ENCODE data around the gene TMX2. TPM values are rescaled to one million over a fixed set of nuclear protein-coding genes. Genes with fewer than 3 reads are reported as not detected.

The TMX2 gene, protein sequence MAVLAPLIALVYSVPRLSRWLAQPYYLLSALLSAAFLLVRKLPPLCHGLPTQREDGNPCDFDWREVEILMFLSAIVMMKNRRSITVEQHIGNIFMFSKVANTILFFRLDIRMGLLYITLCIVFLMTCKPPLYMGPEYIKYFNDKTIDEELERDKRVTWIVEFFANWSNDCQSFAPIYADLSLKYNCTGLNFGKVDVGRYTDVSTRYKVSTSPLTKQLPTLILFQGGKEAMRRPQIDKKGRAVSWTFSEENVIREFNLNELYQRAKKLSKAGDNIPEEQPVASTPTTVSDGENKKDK
- total RNA-seq: 70.5 and 71.3 TPM in 2 replicates

- FAIRE-seq: no peak
- H3K4me3 ChIP-seq (ENCODE audit: low read depth, low read length): peak within 1 kb of the TSS; percentile 63
- TF ChIP-seq, protein P1, sequence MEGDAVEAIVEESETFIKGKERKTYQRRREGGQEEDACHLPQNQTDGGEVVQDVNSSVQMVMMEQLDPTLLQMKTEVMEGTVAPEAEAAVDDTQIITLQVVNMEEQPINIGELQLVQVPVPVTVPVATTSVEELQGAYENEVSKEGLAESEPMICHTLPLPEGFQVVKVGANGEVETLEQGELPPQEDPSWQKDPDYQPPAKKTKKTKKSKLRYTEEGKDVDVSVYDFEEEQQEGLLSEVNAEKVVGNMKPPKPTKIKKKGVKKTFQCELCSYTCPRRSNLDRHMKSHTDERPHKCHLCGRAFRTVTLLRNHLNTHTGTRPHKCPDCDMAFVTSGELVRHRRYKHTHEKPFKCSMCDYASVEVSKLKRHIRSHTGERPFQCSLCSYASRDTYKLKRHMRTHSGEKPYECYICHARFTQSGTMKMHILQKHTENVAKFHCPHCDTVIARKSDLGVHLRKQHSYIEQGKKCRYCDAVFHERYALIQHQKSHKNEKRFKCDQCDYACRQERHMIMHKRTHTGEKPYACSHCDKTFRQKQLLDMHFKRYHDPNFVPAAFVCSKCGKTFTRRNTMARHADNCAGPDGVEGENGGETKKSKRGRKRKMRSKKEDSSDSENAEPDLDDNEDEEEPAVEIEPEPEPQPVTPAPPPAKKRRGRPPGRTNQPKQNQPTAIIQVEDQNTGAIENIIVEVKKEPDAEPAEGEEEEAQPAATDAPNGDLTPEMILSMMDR (IDR thresholded peaks at IDR 0.05; ENCODE audit: insufficient read depth, low read length, severe bottlenecking): no peak
- no peaks in the 10 kb centered on the region for H3K36me3 ChIP-seq (ENCODE audit: control insufficient read depth, insufficient read depth, low read length)
- H3K27me3 ChIP-seq (ENCODE audit: control insufficient read depth, insufficient read depth, low read length): no peaks in the 10 kb centered on the region
- DNase-seq (ENCODE audit: low read depth): peak; percentile 99
These were observed at the start of gene TMX2 for GRCh38 chr11:57712256-57713150. Gene TMX2 (plus strand): TSS chr11:57712593. CDS start chr11:57712619, 26 bp downstream.

DNA sequence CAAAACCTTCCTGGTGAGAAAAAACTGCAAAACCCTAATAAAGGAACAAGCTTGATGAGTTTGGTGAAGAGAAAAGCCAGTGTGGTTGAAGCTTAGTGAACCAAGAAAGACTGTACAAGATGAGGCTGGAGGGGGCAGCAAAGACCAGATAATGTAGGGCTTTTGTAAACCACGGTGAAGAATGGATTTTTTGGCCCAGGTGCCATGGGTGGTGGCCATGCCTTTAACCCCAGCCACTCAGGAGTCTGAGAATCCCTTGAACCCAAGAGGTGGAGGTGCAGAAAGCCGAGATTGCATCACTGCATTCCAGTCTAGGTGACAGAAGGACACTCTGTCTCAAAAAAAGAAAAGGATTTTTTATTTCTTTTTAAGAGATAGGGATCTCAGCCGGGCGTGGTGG, 49.5 kb upstream of the TMX2 start:
- no peak for FAIRE-seq
- TF ChIP-seq, protein P1 (IDR thresholded peaks at IDR 0.05; ENCODE audit: insufficient read depth, low read length, severe bottlenecking): peak; percentile 19
- DNase-seq (ENCODE audit: low read depth): no peak

GRCh38 chr11:57663975-57664374, 48.4 kb upstream of the TMX2 start:
- H3K27me3 ChIP-seq (ENCODE audit: control insufficient read depth, insufficient read depth, low read length): no peaks in the 10 kb centered on the region
- H3K36me3 ChIP-seq (ENCODE audit: control insufficient read depth, insufficient read depth, low read length): peaks cover 14% of the 10 kb centered on the region
- no peak for FAIRE-seq
- no peak overlapping the region for H3K4me3 ChIP-seq (ENCODE audit: low read depth, low read length)
- DNase-seq (ENCODE audit: low read depth): no peak
- TF ChIP-seq, protein P1 (IDR thresholded peaks at IDR 0.05; ENCODE audit: insufficient read depth, low read length, severe bottlenecking): no peak

More for the DNA sequence above, 49.5 kb upstream of the TMX2 start:
- Histone ChIP-seq H3K4me3 (ENCODE audit: low read depth, low read length) (no peak overlapping the region), H3K27me3 (ENCODE audit: control insufficient read depth, insufficient read depth, low read length) (no peaks in the 10 kb centered on the region), H3K36me3 (ENCODE audit: control insufficient read depth, insufficient read depth, low read length) (peaks cover 14% of the 10 kb centered on the region)

- Histone ChIP-seq H3K36me3 (ENCODE audit: control insufficient read depth, insufficient read depth, low read length) (no peaks in the 10 kb centered on the region), H3K4me3 (ENCODE audit: low read depth, low read length) (peak overlapping the region; percentile 92), H3K27me3 (ENCODE audit: control insufficient read depth, insufficient read depth, low read length) (no peaks in the 10 kb centered on the region)
- FAIRE-seq (no peak), DNase-seq (ENCODE audit: low read depth) (peak; percentile 92)
- TF ChIP-seq, protein P1 (IDR thresholded peaks at IDR 0.05; ENCODE audit: insufficient read depth, low read length, severe bottlenecking): no peak
These were observed 45.2 kb upstream of the TMX2 start for GRCh38 chr11:57667117-57667735.

DNA sequence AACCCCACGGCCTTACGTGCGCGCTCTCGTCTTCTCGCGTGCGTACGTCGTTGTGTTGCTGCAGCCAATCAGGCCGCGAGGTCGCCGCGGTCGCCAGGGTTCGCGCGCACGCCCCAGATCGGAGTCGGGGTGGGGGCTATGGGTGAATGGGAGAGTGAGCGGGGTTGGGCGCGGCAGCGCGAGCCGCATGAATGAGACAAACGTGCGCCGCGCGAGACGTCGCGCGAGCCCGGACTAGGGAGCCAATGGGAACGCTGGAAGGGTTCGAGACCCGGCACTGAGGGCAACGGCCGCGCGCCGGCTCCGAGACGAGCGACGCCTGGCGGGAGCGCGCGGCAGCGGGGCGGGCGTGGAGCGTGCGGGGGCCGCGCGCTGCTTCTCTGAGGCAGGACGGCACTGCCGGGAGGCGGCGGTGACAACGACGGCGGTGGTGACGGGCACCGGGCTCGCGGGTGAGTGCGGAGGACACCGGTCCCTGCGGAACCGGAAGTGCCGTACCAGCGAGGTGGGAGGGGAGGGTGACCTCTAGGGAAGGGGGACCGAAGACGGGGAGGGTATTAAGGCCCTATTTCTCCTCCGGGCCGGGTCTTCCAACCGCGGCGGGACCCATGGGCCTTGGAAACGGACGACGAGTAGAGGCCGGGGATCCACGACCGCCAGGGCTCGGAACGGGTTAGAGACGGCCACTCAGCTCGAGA, 44.5 kb upstream of the TMX2 start, which contains the start of gene ZDHHC5:
TSS of gene ZDHHC5 (plus strand) at position 379 of the 698 bp plus-strand sequence. CDS start 4,977 bp downstream, outside the sequence.
- no peaks in the 10 kb centered on the region for H3K27me3 ChIP-seq (ENCODE audit: control insufficient read depth, insufficient read depth, low read length)
- FAIRE-seq (no peak), DNase-seq (ENCODE audit: low read depth) (peak; percentile 97)
- TF ChIP-seq, protein P1 (IDR thresholded peaks at IDR 0.05; ENCODE audit: insufficient read depth, low read length, severe bottlenecking): peak; percentile 60
- peak within 1 kb of the TSS; percentile 92 for H3K4me3 ChIP-seq (ENCODE audit: low read depth, low read length)
- H3K36me3 ChIP-seq (ENCODE audit: control insufficient read depth, insufficient read depth, low read length): peaks cover 1% of the 10 kb centered on the region

Measured in bronchial epithelial cell (primary cell).